NCI-H187 treated with DMSO at 0.1 percent for 48 hours (cell line): ENCODE data around the gene SLC25A13.

Source experiments
- DNase-seq: peaks from one replicate; lab custom pipeline; 2025; lab: John Stamatoyannopoulos, UW

Gene SLC25A13

GRCh38 chr7:96241855-96242254 is 80.0 kb downstream of the SLC25A13 start:
- DNase-seq, result no peak

- DNase-seq, result no peak
Measured at GRCh38 chr7:96238976-96239766, 82.7 kb downstream of the SLC25A13 start.

GRCh38 chr7:96238474-96238873 is 83.4 kb downstream of the SLC25A13 start:
- no peak for DNase-seq

- DNase-seq, result no peak
Measured at GRCh38 chr7:96237040-96237439, 84.9 kb downstream of the SLC25A13 start.

GRCh38 chr7:96236198-96237039 is 85.5 kb downstream of the SLC25A13 start:
- DNase-seq, result no peak

- DNase-seq, result no peak
Measured at GRCh38 chr7:96235281-96235680, 86.6 kb downstream of the SLC25A13 start.

GRCh38 chr7:96233528-96234154 is 88.3 kb downstream of the SLC25A13 start:
- DNase-seq, result no peak

- DNase-seq, result no peak
Measured at GRCh38 chr7:96233084-96233483, 88.8 kb downstream of the SLC25A13 start.

- DNase-seq, result no peak
Measured at GRCh38 chr7:96228760-96229159, 93.1 kb downstream of the SLC25A13 start.

GRCh38 chr7:96225251-96225650 is 96.6 kb downstream of the SLC25A13 start:
- DNase-seq, result no peak

- DNase-seq, result no peak
Measured at GRCh38 chr7:96224685-96225084, 97.2 kb downstream of the SLC25A13 start.

GRCh38 chr7:96224073-96224472 is 97.8 kb downstream of the SLC25A13 start:
- no peak for DNase-seq

GRCh38 chr7:96221888-96222287 is 100.0 kb downstream of the SLC25A13 start:
- DNase-seq, result no peak

GRCh38 chr7:96219378-96220130 is 102.3 kb downstream of the SLC25A13 start:
- no peak for DNase-seq

- no peak for DNase-seq
Measured at GRCh38 chr7:96218664-96219243, 103.1 kb downstream of the SLC25A13 start.

GRCh38 chr7:96217147-96217546 is 104.8 kb downstream of the SLC25A13 start:
- no peak for DNase-seq

- DNase-seq, result no peak
Measured at GRCh38 chr7:96216373-96216772, 105.5 kb downstream of the SLC25A13 start.

- no peak for DNase-seq
Measured at GRCh38 chr7:96212474-96212873, 109.4 kb downstream of the SLC25A13 start.

GRCh38 chr7:96211954-96212353 is 109.9 kb downstream of the SLC25A13 start:
- DNase-seq, result no peak

- DNase-seq, result no peak
Measured at GRCh38 chr7:96205665-96206064, 116.2 kb downstream of the SLC25A13 start.

- no peak for DNase-seq
Measured at GRCh38 chr7:96204601-96205000, 117.3 kb downstream of the SLC25A13 start.

- DNase-seq, result no peak
Measured at GRCh38 chr7:96203786-96204185, 118.1 kb downstream of the SLC25A13 start.
